Measurements from ENCODE around the gene PPARA.
"Not testable (repeated sequence)": the region's sequence is repeated elsewhere in the genome, so short reads cannot be mapped to it uniquely, and the experiment has no call there.

The PPARA gene

GRCh38 chr22:46138058-46138797 lies 12.1 kb upstream of the PPARA start:
- no peak for TF ChIP-seq CTCF (conservative IDR thresholded peaks at IDR 0.05)
- no peak overlapping the region for H3K27ac ChIP-seq

GRCh38 chr22:46139417-46139816 lies 10.9 kb upstream of the PPARA start:
- H3K27ac ChIP-seq = not testable (repeated sequence)

GRCh38 chr22:46139895-46140350 lies 10.4 kb upstream of the PPARA start:
- H3K27ac ChIP-seq = no peak overlapping the region
- no peak for TF ChIP-seq CTCF (conservative IDR thresholded peaks at IDR 0.05)

GRCh38 chr22:46140989-46141928 lies 9.1 kb upstream of the PPARA start:
- TF ChIP-seq CTCF (conservative IDR thresholded peaks at IDR 0.05) = no peak
- no peak overlapping the region for H3K27ac ChIP-seq

- TF ChIP-seq CTCF (conservative IDR thresholded peaks at IDR 0.05) = no peak
These were observed 7.5 kb upstream of the PPARA start for GRCh38 chr22:46142548-46143490.

GRCh38 chr22:46143491-46144147 lies 6.7 kb upstream of the PPARA start:
- TF ChIP-seq CTCF (conservative IDR thresholded peaks at IDR 0.05) = no peak
- no peak overlapping the region for H3K27ac ChIP-seq

More at GRCh38 chr22:46142548-46143490, 7.5 kb upstream of the PPARA start:
- H3K27ac ChIP-seq = no peak overlapping the region

- TF ChIP-seq CTCF (conservative IDR thresholded peaks at IDR 0.05) = no peak
- H3K27ac ChIP-seq = no peak overlapping the region
These were observed 4.9 kb upstream of the PPARA start for GRCh38 chr22:46145361-46145851.
